Parathyroid adenoma (tissue), 2 donors: ENCODE results near the gene CRIM1.

ENCODE experiments used
- H2AFZ ChIP-seq: fragments of 300-600 bp; sonication (generic); one replicate; pipeline ENCODE4 v1.7.0; 2017; ENCODE audit warnings: antibody characterized with exemption, mild to moderate bottlenecking
- H3K27ac ChIP-seq: fragments of 300-600 bp; sonication (generic); one replicate; pipeline ENCODE4 v1.7.0; 2017
- H3K27me3 ChIP-seq: fragments of 300-600 bp; sonication (generic); one replicate; pipeline ENCODE4 v1.7.0; 2017; ENCODE audit warnings: low read length; ENCODE audit not compliant: control insufficient read depth, insufficient read depth
- H3K36me3 ChIP-seq: fragments of 300-600 bp; sonication (generic); one replicate; pipeline ENCODE4 v1.7.0; 2017; ENCODE audit warnings: low read length; ENCODE audit not compliant: control insufficient read depth, insufficient read depth
- H3K4me1 ChIP-seq: fragments of 300-600 bp; sonication (generic); one replicate; pipeline ENCODE4 v1.7.0; 2017; ENCODE audit warnings: control low read depth
- H3K4me2 ChIP-seq: fragments of 300-600 bp; sonication (generic); one replicate; pipeline ENCODE4 v1.7.0; 2017; ENCODE audit warnings: low read length
- H3K4me3 ChIP-seq: fragments of 300-600 bp; sonication (generic); one replicate; pipeline ENCODE4 v1.7.0; 2017; ENCODE audit warnings: low read depth, low read length
- H3K79me2 ChIP-seq: fragments of 300-600 bp; sonication (generic); one replicate; pipeline ENCODE4 v1.7.0; 2017; ENCODE audit warnings: control low read depth
- H3K9ac ChIP-seq: fragments of 300-600 bp; sonication (generic); one replicate; pipeline ENCODE4 v1.7.0; 2017; ENCODE audit warnings: mild to moderate bottlenecking
- H3K9me3 ChIP-seq: fragments of 300-600 bp; sonication (generic); one replicate; pipeline ENCODE4 v1.7.0; 2017; ENCODE audit warnings: low read length; ENCODE audit not compliant: control insufficient read depth
- TF ChIP-seq, protein P1 (sequence below): fragments of 300-600 bp; sonication (generic); IDR thresholded peaks from one replicate; pipeline ENCODE4 v1.7.0; 2017; ENCODE audit warnings: antibody characterized with exemption, mild to moderate bottlenecking
- donor health status: primary hyperparathyroidism.

CRIM1 gene

DNA sequence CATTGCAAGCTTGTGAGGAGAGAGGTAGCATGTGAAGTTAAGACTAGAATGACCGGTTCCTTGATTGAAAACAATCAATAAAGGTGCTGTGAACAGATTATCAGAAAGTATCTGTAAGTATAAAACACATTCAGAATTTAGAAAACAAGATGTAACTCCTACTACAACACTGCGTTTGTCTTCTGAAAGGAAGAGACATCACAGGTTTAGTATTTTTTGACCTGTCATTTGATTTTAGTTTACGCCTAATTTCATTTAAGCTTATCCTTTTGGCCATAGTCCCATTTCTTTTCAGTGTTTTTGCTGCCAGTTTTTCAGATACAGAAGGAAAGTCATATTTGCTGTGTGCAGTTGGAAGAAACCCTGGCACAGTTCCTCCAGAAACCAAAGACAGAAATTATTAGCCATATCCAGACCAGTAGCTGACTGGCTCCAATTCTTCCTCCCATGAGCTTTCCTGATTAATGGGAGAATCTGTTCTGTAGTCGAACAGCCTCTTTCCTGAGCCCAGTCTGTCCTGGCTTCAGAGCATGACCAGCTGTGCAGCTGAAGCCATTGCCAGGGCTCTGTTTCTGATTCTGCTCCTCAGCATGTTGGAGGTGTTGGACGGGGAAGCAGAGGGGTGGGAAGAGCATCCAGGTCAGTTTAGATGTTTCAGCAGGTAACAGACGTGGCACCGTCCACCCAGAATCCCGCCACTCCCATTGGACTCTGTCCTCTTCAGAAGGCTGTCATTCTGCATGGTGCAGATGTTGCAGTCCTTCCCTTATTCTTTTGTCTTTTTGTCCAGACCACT, 61.0 kb downstream of the CRIM1 start:
- no peaks in the 10 kb centered on the region for H3K9me3 ChIP-seq
- H3K9ac ChIP-seq: no peak overlapping the region
- TF ChIP-seq, protein P1, sequence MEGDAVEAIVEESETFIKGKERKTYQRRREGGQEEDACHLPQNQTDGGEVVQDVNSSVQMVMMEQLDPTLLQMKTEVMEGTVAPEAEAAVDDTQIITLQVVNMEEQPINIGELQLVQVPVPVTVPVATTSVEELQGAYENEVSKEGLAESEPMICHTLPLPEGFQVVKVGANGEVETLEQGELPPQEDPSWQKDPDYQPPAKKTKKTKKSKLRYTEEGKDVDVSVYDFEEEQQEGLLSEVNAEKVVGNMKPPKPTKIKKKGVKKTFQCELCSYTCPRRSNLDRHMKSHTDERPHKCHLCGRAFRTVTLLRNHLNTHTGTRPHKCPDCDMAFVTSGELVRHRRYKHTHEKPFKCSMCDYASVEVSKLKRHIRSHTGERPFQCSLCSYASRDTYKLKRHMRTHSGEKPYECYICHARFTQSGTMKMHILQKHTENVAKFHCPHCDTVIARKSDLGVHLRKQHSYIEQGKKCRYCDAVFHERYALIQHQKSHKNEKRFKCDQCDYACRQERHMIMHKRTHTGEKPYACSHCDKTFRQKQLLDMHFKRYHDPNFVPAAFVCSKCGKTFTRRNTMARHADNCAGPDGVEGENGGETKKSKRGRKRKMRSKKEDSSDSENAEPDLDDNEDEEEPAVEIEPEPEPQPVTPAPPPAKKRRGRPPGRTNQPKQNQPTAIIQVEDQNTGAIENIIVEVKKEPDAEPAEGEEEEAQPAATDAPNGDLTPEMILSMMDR: no peak
- H3K79me2 ChIP-seq: peaks cover 29% of the 10 kb centered on the region
- no peak overlapping the region for H3K4me2 ChIP-seq
- no peaks in the 10 kb centered on the region for H3K36me3 ChIP-seq
- no peak overlapping the region for H3K4me3 ChIP-seq
- H2AFZ ChIP-seq: no peak overlapping the region
- no peak overlapping the region for H3K27ac ChIP-seq
- H3K27me3 ChIP-seq: no peaks in the 10 kb centered on the region
- no peaks in the 10 kb centered on the region for H3K4me1 ChIP-seq

DNA sequence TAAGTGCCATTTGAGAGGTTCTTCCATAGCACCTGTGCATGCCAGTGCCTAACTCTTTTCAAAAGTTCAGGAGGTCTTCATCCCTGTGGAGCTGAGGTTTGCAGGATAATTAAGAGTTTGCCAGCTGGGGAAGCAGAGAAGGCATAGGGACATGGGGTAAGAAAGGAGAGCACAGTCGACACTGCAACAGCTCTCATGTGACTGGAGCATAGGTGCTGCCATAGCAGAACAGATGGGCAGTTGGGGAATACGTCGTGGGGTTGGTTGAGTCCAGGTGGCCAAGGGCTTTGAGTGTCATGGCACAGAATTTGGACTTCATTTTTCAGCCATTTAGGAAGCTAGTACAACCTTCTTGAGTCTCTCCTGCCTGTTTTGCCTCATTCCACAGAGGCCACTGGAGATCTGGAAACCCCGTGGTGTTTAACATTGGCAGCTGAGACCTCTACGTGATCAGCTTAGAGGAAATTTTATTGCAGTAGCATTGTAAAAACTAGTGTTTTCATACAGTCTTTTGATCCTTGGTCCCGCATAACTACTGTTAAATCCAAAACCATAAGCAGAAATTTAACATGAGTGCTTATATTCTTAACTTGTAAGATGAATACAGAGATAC, 65.1 kb downstream of the CRIM1 start:
- Histone ChIP-seq H2AFZ (no peak overlapping the region), H3K27ac (no peak overlapping the region), H3K79me2 (peaks cover 22% of the 10 kb centered on the region), H3K4me2 (no peak overlapping the region), H3K9ac (no peak overlapping the region), H3K36me3 (no peaks in the 10 kb centered on the region), H3K4me3 (no peak overlapping the region), H3K4me1 (no peaks in the 10 kb centered on the region), H3K9me3 (no peaks in the 10 kb centered on the region), H3K27me3 (no peaks in the 10 kb centered on the region)
- TF ChIP-seq, protein P1: no peak

DNA sequence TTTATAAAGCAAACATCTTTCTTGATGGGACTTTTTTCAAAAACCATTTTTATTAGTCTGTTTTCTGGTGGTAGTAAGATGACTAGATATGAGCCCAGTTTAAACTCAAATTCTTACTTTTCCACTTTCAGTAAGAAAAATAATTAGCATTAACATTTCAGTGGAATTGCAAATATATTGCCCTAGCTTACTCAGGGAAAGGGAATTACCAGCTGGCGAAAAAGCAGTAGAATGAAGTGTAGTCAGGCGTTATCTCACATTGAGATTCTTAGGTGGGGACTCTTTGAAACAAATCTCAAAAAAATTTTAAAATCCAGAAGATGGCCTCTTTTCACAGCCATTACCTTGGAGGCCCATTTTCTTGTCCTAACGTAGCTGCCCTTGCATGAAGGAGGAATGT, 65.8 kb downstream of the CRIM1 start:
- no peaks in the 10 kb centered on the region for H3K4me1 ChIP-seq
- H3K36me3 ChIP-seq: no peaks in the 10 kb centered on the region
- peaks cover 22% of the 10 kb centered on the region for H3K79me2 ChIP-seq
- TF ChIP-seq, protein P1: no peak
- no peak overlapping the region for H3K9ac ChIP-seq
- no peak overlapping the region for H3K27ac ChIP-seq
- no peak overlapping the region for H3K4me3 ChIP-seq
- H3K9me3 ChIP-seq: no peaks in the 10 kb centered on the region
- H3K4me2 ChIP-seq: no peak overlapping the region
- no peaks in the 10 kb centered on the region for H3K27me3 ChIP-seq
- H2AFZ ChIP-seq: no peak overlapping the region

DNA sequence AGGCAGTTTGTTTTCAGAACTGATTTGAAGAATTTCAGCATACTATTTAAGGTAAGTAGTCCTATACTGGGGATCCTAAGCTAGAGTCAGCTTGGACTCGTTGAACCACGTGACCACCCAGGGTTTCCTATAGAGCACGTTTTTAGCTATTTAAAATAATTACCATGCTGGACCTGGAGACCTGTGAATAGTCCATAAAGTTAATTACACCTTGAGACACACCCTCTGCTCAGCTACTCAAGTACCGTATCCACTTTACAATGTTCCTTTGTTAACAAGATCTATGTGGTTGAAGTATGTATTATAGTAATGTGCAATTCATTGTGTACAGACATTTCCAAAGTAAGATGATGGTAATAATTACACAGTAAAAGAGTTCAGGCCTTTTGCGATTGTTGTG, 67.6 kb downstream of the CRIM1 start:
- no peak overlapping the region for H3K27ac ChIP-seq
- H3K79me2 ChIP-seq: peaks cover 19% of the 10 kb centered on the region
- no peaks in the 10 kb centered on the region for H3K27me3 ChIP-seq
- no peak overlapping the region for H3K4me2 ChIP-seq
- H3K4me1 ChIP-seq: no peaks in the 10 kb centered on the region
- no peak overlapping the region for H3K4me3 ChIP-seq
- no peaks in the 10 kb centered on the region for H3K36me3 ChIP-seq
- TF ChIP-seq, protein P1: no peak
- H3K9me3 ChIP-seq: no peaks in the 10 kb centered on the region
- no peak overlapping the region for H3K9ac ChIP-seq
- no peak overlapping the region for H2AFZ ChIP-seq
